IMR-90 (cell line): ENCODE measurements around the gene TRAF3. TPM values are rescaled to one million over a fixed set of nuclear protein-coding genes. Genes with fewer than 3 reads are reported as not detected.

Experiments
- ATAC-seq: fragments of 200-7000 bp; cut with Tn5 transposase; 2 replicates; pipeline ENCODE4 v1.9.1; 2020; ENCODE audit warnings: low read depth, mild to moderate bottlenecking, moderate library complexity
- BruUV-seq: library from RNA; stranded (reverse); fragments of 400-500 nt; replicated peaks from 2 replicates; lab custom pipeline; 2021; lab: Mats Ljungman, UMichigan
- CTCF ChIA-PET: fragments of 300-600 bp; formaldehyde crosslinking; extraction: SDS; loops from one replicate; lab custom pipeline; 2021; ENCODE audit warnings: antibody characterized with exemption; lab: Yijun Ruan, JAX
- POLR2A ChIA-PET: fragments of 300-600 bp; sonication (Branson Sonifier 250); formaldehyde crosslinking; loops from one replicate; lab custom pipeline; 2022; ENCODE audit warnings: antibody characterized with exemption; ENCODE audit not compliant: unreplicated experiment; lab: Charles Lee
- DNase-seq: peaks from one replicate; pipeline ENCODE4 v3.0.0; 2013
- H2AFZ ChIP-seq: replicated peaks from 2 replicates; pipeline ENCODE3; 2013; ENCODE audit warnings: low read length, mild to moderate bottlenecking; ENCODE audit not compliant: poor library complexity
- H2AK5ac ChIP-seq: 2 replicates; pipeline ENCODE4 v1.6.1; 2013; ENCODE audit warnings: low read depth, low read length, inconsistent platforms
- H2AK9ac ChIP-seq: replicated peaks from 2 replicates; pipeline ENCODE3; 2013; ENCODE audit warnings: mild to moderate bottlenecking, low read depth, low read length, moderate library complexity; ENCODE audit not compliant: poor library complexity
- H2BK120ac ChIP-seq: 2 replicates; pipeline ENCODE4 v1.6.1; 2013; ENCODE audit warnings: low read depth, low read length, inconsistent platforms
- H2BK15ac ChIP-seq: 3 replicates; pipeline ENCODE4 v1.6.1; 2013; ENCODE audit warnings: low read depth, low read length, inconsistent platforms
- H2BK20ac ChIP-seq: 2 replicates; pipeline ENCODE4 v1.6.1; 2013; ENCODE audit warnings: low read depth, mild to moderate bottlenecking, inconsistent platforms, low read length, moderate library complexity
- H2BK5ac ChIP-seq: 2 replicates; pipeline ENCODE4 v1.6.1; 2013; ENCODE audit warnings: mild to moderate bottlenecking, low read depth, low read length, inconsistent platforms; ENCODE audit not compliant: poor library complexity, severe bottlenecking
- H3K14ac ChIP-seq: replicated peaks from 2 replicates; pipeline ENCODE4 v1.6.1; 2013; ENCODE audit warnings: low read depth, low read length, inconsistent platforms
- H3K18ac ChIP-seq: 2 replicates; pipeline ENCODE4 v1.6.1; 2013; ENCODE audit warnings: low read depth, low read length, control low read depth
- H3K23ac ChIP-seq: 2 replicates; pipeline ENCODE4 v1.6.1; 2013; ENCODE audit warnings: low read depth, low read length, inconsistent platforms
- H3K27ac ChIP-seq: 2 replicates; pipeline ENCODE4 v1.5.1; 2013; ENCODE audit warnings: mild to moderate bottlenecking, control low read depth, low read length; ENCODE audit not compliant: insufficient read depth
- H3K27me3 ChIP-seq: 2 replicates; pipeline ENCODE4 v1.6.1; 2013; ENCODE audit warnings: low read length; ENCODE audit not compliant: control insufficient read depth, insufficient read depth
- H3K36me3 ChIP-seq: 2 replicates; pipeline ENCODE4 v1.6.1; 2013; ENCODE audit warnings: low read length, mixed read lengths; ENCODE audit not compliant: control insufficient read depth, insufficient read depth
- H3K4ac ChIP-seq: 2 replicates; pipeline ENCODE4 v1.6.1; 2013; ENCODE audit warnings: low read depth, low read length, inconsistent platforms
- H3K4me1 ChIP-seq: 2 replicates; pipeline ENCODE4 v1.6.1; 2013; ENCODE audit warnings: low read length, mixed read lengths; ENCODE audit not compliant: control insufficient read depth, insufficient read depth
- H3K4me2 ChIP-seq: 2 replicates; pipeline ENCODE4 v1.6.1; 2013; ENCODE audit warnings: low read depth, mild to moderate bottlenecking, control low read depth, low read length, moderate library complexity
- H3K4me3 ChIP-seq: 2 replicates; pipeline ENCODE4 v1.5.1; 2013; ENCODE audit warnings: low read depth, mild to moderate bottlenecking, control low read depth, low read length, moderate library complexity; ENCODE audit not compliant: insufficient read depth
- H3K56ac ChIP-seq: 2 replicates; pipeline ENCODE4 v1.6.1; 2013; ENCODE audit warnings: low read length, inconsistent platforms; ENCODE audit not compliant: insufficient read depth; ENCODE audit errors: extremely low read depth
- H3K79me1 ChIP-seq, 2 experiments: 2 replicates each; pipeline ENCODE4 v1.6.1; 2013; ENCODE audit warnings: low read length in 2 of 2, inconsistent platforms in 1 of 2, low read depth in 1 of 2
- H3K9ac ChIP-seq: 2 replicates; pipeline ENCODE4 v1.6.1; 2013; ENCODE audit warnings: low read depth, low read length, control low read depth
- H3K9me1 ChIP-seq: 2 replicates; pipeline ENCODE4 v1.6.1; 2013; ENCODE audit warnings: low read length, inconsistent platforms; ENCODE audit not compliant: insufficient read depth
- H3K9me3 ChIP-seq: 2 replicates; pipeline ENCODE4 v1.6.1; 2013; ENCODE audit warnings: low read length; ENCODE audit not compliant: control insufficient read depth, insufficient read depth
- H4K20me1 ChIP-seq: 2 replicates; pipeline ENCODE4 v1.6.1; 2013; ENCODE audit warnings: low read length, inconsistent platforms; ENCODE audit not compliant: insufficient read depth
- H4K5ac ChIP-seq: 2 replicates; pipeline ENCODE4 v1.6.1; 2013; ENCODE audit warnings: mild to moderate bottlenecking, low read depth, low read length, control low read depth
- H4K8ac ChIP-seq, 2 experiments: 2 replicates each; pipeline ENCODE4 v1.6.1; 2013; ENCODE audit warnings: low read depth in 2 of 2, low read length in 2 of 2, control low read depth in 1 of 2, inconsistent platforms in 1 of 2
- H4K91ac ChIP-seq: 2 replicates; pipeline ENCODE4 v1.6.1; 2013; ENCODE audit warnings: low read depth, low read length, inconsistent platforms; ENCODE audit not compliant: insufficient read depth
- BHLHE40 ChIP-seq: fragments of 150-350 bp; IDR thresholded peaks from 2 replicates; pipeline ENCODE4 v1.6.1; 2016; ENCODE audit warnings: mild to moderate bottlenecking, low read depth, low read length
- CEBPB ChIP-seq: IDR thresholded peaks from 2 replicates; pipeline ENCODE4 v1.6.1; 2012; ENCODE audit warnings: low read depth, low read length, improper control_type of control experiment
- CHD1 ChIP-seq: IDR thresholded peaks from 2 replicates; pipeline ENCODE4 v1.6.1; 2012; ENCODE audit warnings: low read depth, low read length, improper control_type of control experiment
- CTCF ChIP-seq: conservative IDR thresholded peaks from 2 replicates; pipeline ENCODE4 v1.5.1; 2012; ENCODE audit warnings: mild to moderate bottlenecking, low read depth, low read length, improper control_type of control experiment
- FOS ChIP-seq: fragments of 150-350 bp; IDR thresholded peaks from 2 replicates; pipeline ENCODE4 v1.6.1; 2016; ENCODE audit warnings: low read depth, low read length
- MAFK ChIP-seq: IDR thresholded peaks from 2 replicates; pipeline ENCODE4 v1.6.1; 2012; ENCODE audit warnings: low read depth, low read length, improper control_type of control experiment
- MAZ ChIP-seq: IDR thresholded peaks from 2 replicates; pipeline ENCODE4 v1.6.1; 2012; ENCODE audit warnings: low read depth, mild to moderate bottlenecking, low read length, improper control_type of control experiment, moderate library complexity, borderline replicate concordance
- MXI1 ChIP-seq: IDR thresholded peaks from 2 replicates; pipeline ENCODE4 v1.6.1; 2012; ENCODE audit warnings: low read depth, mild to moderate bottlenecking, low read length, moderate library complexity, borderline replicate concordance
- NFE2L2 ChIP-seq: fragments of 150-350 bp; IDR thresholded peaks from 2 replicates; pipeline ENCODE4 v1.6.1; 2016; ENCODE audit warnings: low read depth, mild to moderate bottlenecking, low read length
- POLR2A ChIP-seq: IDR thresholded peaks from 2 replicates; pipeline ENCODE4 v1.6.1; 2012; ENCODE audit warnings: mild to moderate bottlenecking, low read depth, low read length
- RAD21 ChIP-seq: IDR thresholded peaks from 2 replicates; pipeline ENCODE4 v1.6.1; 2012; ENCODE audit warnings: low read length, improper control_type of control experiment
- RCOR1 ChIP-seq: IDR thresholded peaks from 2 replicates; pipeline ENCODE4 v1.6.1; 2012; ENCODE audit warnings: mild to moderate bottlenecking, low read length, improper control_type of control experiment; ENCODE audit not compliant: insufficient replicate concordance
- RFX5 ChIP-seq: IDR thresholded peaks from 2 replicates; pipeline ENCODE4 v1.8.0; 2012; ENCODE audit warnings: low read depth, mild to moderate bottlenecking, low read length, moderate library complexity
- SMC3 ChIP-seq: fragments of 150-350 bp; IDR thresholded peaks from 2 replicates; pipeline ENCODE4 v1.6.1; 2016; ENCODE audit warnings: low read depth, mild to moderate bottlenecking, antibody characterized with exemption, low read length, moderate library complexity
- WGBS, 2 experiments: methylation state at CpG; one replicate each; pipeline versions ENCODE4 v1.1.5 to v1.1.7; 2013; ENCODE audit warnings: missing lambda C conversion rate in 2 of 2; ENCODE audit not compliant: insufficient read length in 1 of 2; ENCODE audit errors: extremely low coverage in 2 of 2; 5-methylcytosine and 5-hydroxymethylcytosine counted together
- dilution Hi-C: fragments of 300-500 bp; cut with HindIII; formaldehyde crosslinking; loops from one replicate; pipeline ENCODE4 v1.14.3; 2018; ENCODE audit warnings: low sequenced_read_pairs; ENCODE audit not compliant: unreplicated experiment
- in situ Hi-C: fragments of 300-500 bp; cut with MboI; formaldehyde crosslinking; loops from 3 replicates; pipeline ENCODE4 v1.14.3; 2019; ENCODE audit warnings: low sequenced_read_pairs, inconsistent platforms, mixed read lengths
- intact Hi-C: fragments of 100-400 bp; cut with micrococcal nuclease; formaldehyde crosslinking; loops from 2 replicates; pipeline ENCODE4 v1.10.0; 2022
- polyA plus RNA-seq, 3 experiments: library from polyadenylated mRNA; depleted of rRNA; stranded (reverse); fragments of >200 nt; gene quantifications; 2 replicates each; pipeline ENCODE4 v1.2.3, GENCODE V29; 2012; ENCODE audit warnings: low replicate concordance in 1 of 3
- total RNA-seq: library from RNA; depleted of rRNA; stranded (reverse); fragments of >200 nt; gene quantifications from 2 replicates; pipeline ENCODE4 v1.2.3, GENCODE V29; 2012
- TF ChIP-seq, protein P1 (sequence below): fragments of 150-350 bp; IDR thresholded peaks from 2 replicates; pipeline ENCODE4 v1.6.1; 2016; ENCODE audit warnings: low read depth, mild to moderate bottlenecking, low read length, moderate library complexity, borderline replicate concordance
- TF ChIP-seq, protein P2 (sequence below): fragments of 150-350 bp; IDR thresholded peaks from 2 replicates; pipeline ENCODE4 v1.6.1; 2017; ENCODE audit warnings: mild to moderate bottlenecking, antibody characterized with exemption, low read length, low read depth

The TRAF3 gene
- total and polyA plus RNA-seq, 2 of the 4 experiments (the other 2 are of a cell fraction) = 21.2 to 25.3 TPM

- in situ Hi-C loops = loop anchor here (10.0 kb wide), 1 partner anchor 114 kb away; no protein-coding TSS in a partner anchor
- POLR2A ChIA-PET = no interaction called here
- H2BK120ac ChIP-seq = no peak overlapping the region
Observed at GRCh38 chr14:102781063-102781462, 3.8 kb downstream of the TRAF3 start.

More at GRCh38 chr14:102781063-102781462, 3.8 kb downstream of the TRAF3 start:
- Histone ChIP-seq H2BK5ac (no peak overlapping the region), H4K5ac (no peak overlapping the region), H2AFZ (no peak overlapping the region), H2BK20ac (no peak overlapping the region), H3K36me3 (no peaks in the 10 kb centered on the region), H3K27me3 (no peaks in the 10 kb centered on the region), H4K20me1 (peaks cover 65% of the 10 kb centered on the region), H3K4me3 (no peak overlapping the region), H4K91ac (no peak overlapping the region), H3K23ac (peak overlapping the region; percentile 29; the same call in 1 of the 2 replicates), H3K9me3 (no peaks in the 10 kb centered on the region), H3K9ac (no peak overlapping the region), H2AK5ac (no peak overlapping the region), H3K27ac (no peak overlapping the region), H3K56ac (no peak overlapping the region), H4K8ac (no peak overlapping the region), H3K4me1 (peaks cover 24% of the 10 kb centered on the region), H3K14ac (0 out of 2 replicates have a peak overlapping the region, but pooled peaks have one; percentile 17), H3K18ac (no peak overlapping the region), H3K9me1 (peaks cover 30% of the 10 kb centered on the region), H3K79me1 (peaks cover 50 to 71% of the 10 kb centered on the region in 2 experiments), H2AK9ac (no peak overlapping the region), H2BK15ac (no peak overlapping the region), H3K4ac (no peak overlapping the region), H3K4me2 (no peak overlapping the region)
- intact Hi-C loops (loop anchor here (5.0 kb wide), 1 partner anchor 46 kb away; no protein-coding TSS in a partner anchor), dilution Hi-C loops (no loop called here)
- DNase-seq = no peak
- no peak for ATAC-seq
- no peak for TF ChIP-seq FOS
- TF ChIP-seq MAFK = no peak
- no peak for TF ChIP-seq CHD1
- TF ChIP-seq RCOR1 = no peak
- TF ChIP-seq MXI1 = no peak
- no peak for TF ChIP-seq RFX5
- TF ChIP-seq RAD21 = no peak
- no peak for TF ChIP-seq CTCF
- TF ChIP-seq MAZ = no peak
- TF ChIP-seq SMC3 = no peak
- TF ChIP-seq, protein P1, sequence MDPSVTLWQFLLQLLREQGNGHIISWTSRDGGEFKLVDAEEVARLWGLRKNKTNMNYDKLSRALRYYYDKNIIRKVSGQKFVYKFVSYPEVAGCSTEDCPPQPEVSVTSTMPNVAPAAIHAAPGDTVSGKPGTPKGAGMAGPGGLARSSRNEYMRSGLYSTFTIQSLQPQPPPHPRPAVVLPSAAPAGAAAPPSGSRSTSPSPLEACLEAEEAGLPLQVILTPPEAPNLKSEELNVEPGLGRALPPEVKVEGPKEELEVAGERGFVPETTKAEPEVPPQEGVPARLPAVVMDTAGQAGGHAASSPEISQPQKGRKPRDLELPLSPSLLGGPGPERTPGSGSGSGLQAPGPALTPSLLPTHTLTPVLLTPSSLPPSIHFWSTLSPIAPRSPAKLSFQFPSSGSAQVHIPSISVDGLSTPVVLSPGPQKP = no peak
- TF ChIP-seq POLR2A = no peak
- no peak for TF ChIP-seq NFE2L2
- TF ChIP-seq, protein P2, sequence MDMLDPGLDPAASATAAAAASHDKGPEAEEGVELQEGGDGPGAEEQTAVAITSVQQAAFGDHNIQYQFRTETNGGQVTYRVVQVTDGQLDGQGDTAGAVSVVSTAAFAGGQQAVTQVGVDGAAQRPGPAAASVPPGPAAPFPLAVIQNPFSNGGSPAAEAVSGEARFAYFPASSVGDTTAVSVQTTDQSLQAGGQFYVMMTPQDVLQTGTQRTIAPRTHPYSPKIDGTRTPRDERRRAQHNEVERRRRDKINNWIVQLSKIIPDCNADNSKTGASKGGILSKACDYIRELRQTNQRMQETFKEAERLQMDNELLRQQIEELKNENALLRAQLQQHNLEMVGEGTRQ = no peak
- no peak for TF ChIP-seq CEBPB
- TF ChIP-seq BHLHE40 = no peak
- CTCF ChIA-PET = no interaction called here
- BruUV-seq = no TSS peak
- WGBS, 2 experiments = no CpG with 5 or more reads among the region's 4 CpGs
